ENCODE data around the gene SMIM20.

DNA sequence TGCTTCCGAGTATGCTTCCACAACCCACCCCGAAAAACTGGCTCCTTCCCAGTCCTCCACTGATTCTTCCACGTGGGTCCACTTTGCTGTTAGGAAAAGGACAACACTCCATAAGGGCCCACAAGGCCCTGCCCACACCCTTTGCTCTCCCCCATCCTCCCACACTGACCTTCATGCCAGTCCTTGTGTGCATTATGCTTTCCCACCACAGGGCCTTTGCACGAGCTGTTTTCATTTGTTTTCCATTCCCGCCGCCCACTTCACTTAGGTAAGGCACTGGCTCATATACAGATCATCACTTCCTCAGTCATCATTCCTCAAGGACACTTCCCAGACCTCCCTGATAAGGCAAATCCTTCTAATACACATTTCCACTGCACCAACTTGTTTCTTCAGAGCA, 34.4 kb upstream of the SMIM20 start:
- TF ChIP-seq POLR2A (IDR thresholded peaks at IDR 0.05) (no peak), POLR2AphosphoS5 (IDR thresholded peaks at IDR 0.05) (no peak), CTCF (IDR thresholded peaks at IDR 0.05) (no peak)

All from stomach (tissue), 4 donors.